Common myeloid progenitor, CD34-positive (primary cell): ENCODE measurements around the gene ZFPM1.
"Not testable (repeated sequence)": the region's sequence is repeated elsewhere in the genome, so short reads cannot be mapped to it uniquely, and the experiment has no call there.

Experiments used
- CTCF ChIA-PET: fragments of 350-600 bp; sonication (Branson Sonifier 250); formaldehyde crosslinking; loops from one replicate; lab custom pipeline; 2021; ENCODE audit warnings: antibody characterized with exemption; lab: Charles Lee
- POLR2A ChIA-PET: fragments of 350-600 bp; sonication (Branson Sonifier 250); formaldehyde crosslinking; loops from one replicate; lab custom pipeline; 2021; ENCODE audit warnings: antibody characterized with exemption; lab: Charles Lee
- DNase-seq, 3 donors: peaks; one replicate each; pipeline versions ENCODE4 v3.0.0 to v3.0.0-alpha.2; 2013
- H3K27ac ChIP-seq, 2 experiments: 1 replicate in 1 of 2; 2 replicates in 1 of 2; pipeline ENCODE4 v1.7.0; 2013; ENCODE audit warnings: inconsistent platforms in 2 of 2, low read length in 2 of 2, mild to moderate bottlenecking in 2 of 2, low read depth in 1 of 2, moderate library complexity in 1 of 2; ENCODE audit not compliant: severe bottlenecking in 2 of 2, insufficient read depth in 1 of 2, poor library complexity in 1 of 2
- H3K27me3 ChIP-seq, 5 experiments: replicated peaks in 2 of 5; 1 replicate in 3 of 5; 2 replicates in 2 of 5; pipeline versions ENCODE4 v1.6.1 to v1.7.0; 2013; ENCODE audit warnings: low read length in 4 of 5, mild to moderate bottlenecking in 2 of 5, moderate library complexity in 2 of 5, inconsistent platforms in 1 of 5; ENCODE audit not compliant: insufficient read depth in 5 of 5, control insufficient read depth in 4 of 5
- H3K36me3 ChIP-seq, 4 experiments: 1 replicate in 2 of 4; 2 replicates in 2 of 4; pipeline versions ENCODE4 v1.6.1 to v1.7.0; 2013; ENCODE audit warnings: low read length in 3 of 4, control low read depth in 1 of 4, mild to moderate bottlenecking in 1 of 4; ENCODE audit not compliant: control insufficient read depth in 4 of 4, insufficient read depth in 4 of 4
- H3K4me1 ChIP-seq, 4 experiments: 1 replicate in 3 of 4; 2 replicates in 1 of 4; pipeline versions ENCODE4 v1.6.1 to v1.7.1; 2013; ENCODE audit warnings: low read length in 3 of 4, mild to moderate bottlenecking in 3 of 4, control low read depth in 1 of 4, inconsistent platforms in 1 of 4, moderate library complexity in 1 of 4; ENCODE audit not compliant: control insufficient read depth in 4 of 4, insufficient read depth in 4 of 4; ENCODE audit errors: control extremely low read depth in 1 of 4
- H3K4me3 ChIP-seq, 7 experiments: 1 replicate in 4 of 7; 2 replicates in 3 of 7; pipeline versions ENCODE4 v1.5.1 to v1.7.0; 2013; ENCODE audit warnings: mild to moderate bottlenecking in 7 of 7, low read length in 6 of 7, moderate library complexity in 6 of 7, inconsistent platforms in 2 of 7, low read depth in 2 of 7, control low read depth in 1 of 7; ENCODE audit not compliant: insufficient read depth in 4 of 7, control insufficient read depth in 1 of 7; ENCODE audit errors: extremely low read depth in 1 of 7
- H3K9me3 ChIP-seq, 5 experiments: 1 replicate in 4 of 5; 2 replicates in 1 of 5; pipeline versions ENCODE4 v1.6.1 to v1.7.1; 2013; ENCODE audit warnings: low read length in 4 of 5, mild to moderate bottlenecking in 2 of 5, inconsistent platforms in 1 of 5, low read depth in 1 of 5, moderate library complexity in 1 of 5; ENCODE audit not compliant: control insufficient read depth in 4 of 5, insufficient read depth in 2 of 5; ENCODE audit errors: control extremely low read depth in 1 of 5
- WGBS: methylation state at CpG from one replicate; pipeline ENCODE4 v1.1.5; 2013; ENCODE audit not compliant: insufficient coverage; 5-methylcytosine and 5-hydroxymethylcytosine counted together

The ZFPM1 gene

DNA sequence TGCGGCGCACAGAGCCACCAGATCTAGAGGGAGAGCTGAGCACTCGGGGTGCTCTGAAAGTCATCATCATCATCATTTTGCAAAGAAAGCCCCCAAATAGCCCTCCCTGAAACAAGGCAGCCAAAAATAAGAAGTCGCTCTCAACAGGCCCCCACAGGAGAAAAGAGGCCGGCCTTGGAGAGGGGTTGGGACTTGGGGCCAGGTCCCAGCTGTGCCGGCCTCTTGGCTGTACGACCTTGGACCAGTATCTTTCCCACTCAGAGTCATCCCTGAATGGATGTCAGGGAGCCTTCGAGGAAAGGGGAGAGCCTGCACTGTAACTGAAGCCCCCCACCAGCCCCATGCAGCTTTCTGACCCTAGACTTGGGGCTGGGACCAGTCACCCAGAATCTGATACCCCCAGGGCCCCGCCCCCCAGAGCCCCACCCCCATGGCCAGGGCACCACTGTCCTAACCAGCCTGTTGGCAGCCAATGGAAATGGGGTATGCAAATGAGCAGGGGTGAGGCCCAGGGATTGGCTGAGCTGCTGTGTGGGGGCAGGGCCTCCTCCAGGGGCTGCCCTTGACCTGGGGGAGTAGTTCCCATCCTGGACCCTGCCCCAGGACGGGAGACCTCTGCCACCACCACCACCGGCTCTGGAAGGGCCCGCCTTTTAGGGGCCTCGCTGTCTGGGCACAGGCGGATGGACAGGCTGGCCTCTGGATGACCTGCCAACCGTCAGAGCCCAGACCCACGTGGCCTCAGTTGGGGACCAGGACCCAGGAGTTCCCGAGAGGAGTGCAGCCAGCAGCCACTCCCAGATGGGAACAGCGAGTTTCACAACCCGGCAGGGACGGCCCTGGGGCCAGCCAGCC is 15.4 kb downstream of the ZFPM1 start:
- no peaks in the 10 kb centered on the region for H3K27me3 ChIP-seq
- no peak overlapping the region for H3K27ac ChIP-seq
- H3K36me3 ChIP-seq: peaks cover 0 to 2% (median 0%) of the 10 kb centered on the region in 4 experiments
- ChIA-PET CTCF (interaction anchor here (1.2 kb wide), 1 partner anchor 9 kb away, joined by 4 read pairs; no protein-coding TSS in a partner anchor), POLR2A (no interaction called here)
- H3K4me3 ChIP-seq: no peak overlapping the region
- 97% methylated on average over 11 of the region's 20 CpGs for WGBS
- no peaks in the 10 kb centered on the region for H3K9me3 ChIP-seq
- peak in 1 of 3 donors; percentile 52 for DNase-seq
- H3K4me1 ChIP-seq: peaks cover 0 to 74% (median 56%) of the 10 kb centered on the region in 4 experiments

DNA sequence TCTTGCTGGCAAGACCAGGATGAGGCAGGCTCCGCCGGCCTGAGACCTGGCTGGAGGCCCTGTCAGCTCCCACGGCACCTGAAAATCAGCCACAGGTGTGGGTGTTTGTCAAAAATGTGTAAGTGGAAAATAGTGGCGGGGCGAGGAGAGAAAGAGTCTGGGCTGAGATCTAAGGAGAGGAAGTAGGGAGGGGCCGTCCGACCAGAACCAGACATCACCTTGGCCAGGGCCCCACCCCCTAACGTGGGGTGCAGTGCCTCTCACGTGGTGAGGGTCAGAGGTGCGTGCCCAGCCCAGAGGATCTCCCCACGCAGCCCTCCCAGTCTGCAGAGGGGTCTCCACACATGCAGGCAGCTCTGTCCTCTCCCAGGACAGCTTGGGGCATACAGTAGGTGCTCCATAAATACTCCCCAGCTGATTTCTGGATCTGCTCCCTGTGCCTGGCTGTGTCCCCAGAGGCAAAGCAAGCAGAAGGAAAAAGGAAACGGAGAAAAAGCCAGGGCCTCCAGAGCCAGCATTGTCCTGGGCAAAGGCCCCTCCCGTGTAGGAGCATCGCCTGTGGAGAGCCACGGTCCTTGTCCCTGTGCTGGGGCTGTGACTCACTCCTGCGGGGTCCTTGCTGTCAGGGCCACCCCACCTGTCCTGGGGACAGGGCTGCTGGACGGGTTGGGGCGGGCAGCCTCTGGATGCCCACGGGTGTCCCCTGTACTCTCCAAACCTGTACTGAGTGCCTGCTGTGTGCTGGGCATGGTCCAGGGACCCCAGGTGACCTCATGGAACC is 16.7 kb downstream of the ZFPM1 start:
- Histone ChIP-seq H3K9me3 (no peaks in the 10 kb centered on the region), H3K27ac (no peak overlapping the region), H3K36me3 (peaks cover 0 to 5% (median 1%) of the 10 kb centered on the region in 4 experiments), H3K4me1 (peaks cover 0 to 61% (median 44%) of the 10 kb centered on the region in 4 experiments), H3K4me3 (no peak overlapping the region), H3K27me3 (no peaks in the 10 kb centered on the region)
- CTCF ChIA-PET: no interaction called here
- WGBS: 81% methylated on average over 14 of the region's 19 CpGs
- POLR2A ChIA-PET: no interaction called here
- no peak for DNase-seq

GRCh38 chr16:88470396-88470680 is 17.3 kb downstream of the ZFPM1 start:
- H3K36me3 ChIP-seq, H3K9me3 ChIP-seq, H3K4me3 ChIP-seq, DNase-seq, POLR2A ChIA-PET, H3K27ac ChIP-seq, H3K27me3 ChIP-seq: not testable (repeated sequence)
- 75% methylated on average over 2 of the region's 13 CpGs for WGBS
- CTCF ChIA-PET: interaction anchor here (1.1 kb wide), 1 partner anchor 32 kb away, joined by 3 read pairs; no protein-coding TSS in a partner anchor
- H3K4me1 ChIP-seq: peaks cover 0 to 57% (median 39%) of the 10 kb centered on the region in 4 experiments

DNA sequence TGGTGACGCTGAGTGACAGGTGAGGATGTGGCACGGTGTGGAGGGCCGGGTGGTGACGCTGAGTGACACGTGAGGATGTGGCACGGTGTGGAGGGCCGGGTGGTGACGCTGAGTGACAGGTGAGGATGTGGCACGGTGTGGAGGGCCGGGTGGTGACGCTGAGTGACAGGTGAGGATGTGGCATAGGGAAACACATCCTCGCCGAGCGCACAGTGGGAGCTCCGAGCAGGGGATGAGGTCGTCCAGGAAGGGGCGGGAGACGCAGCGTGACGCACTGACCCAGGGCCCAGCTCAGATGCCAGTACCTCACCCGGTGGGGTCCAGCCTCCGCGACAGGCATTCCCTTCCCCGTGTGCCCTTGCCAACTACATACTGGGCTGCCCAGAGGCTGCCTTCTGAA is 17.6 kb downstream of the ZFPM1 start:
- CTCF ChIA-PET: interaction anchor here (0.6 to 1.1 kb wide), 2 partner anchors 9 to 33 kb away, joined by 3 read pairs; no protein-coding TSS in a partner anchor
- DNase-seq, H3K4me3 ChIP-seq, H3K27ac ChIP-seq, POLR2A ChIA-PET, H3K27me3 ChIP-seq, H3K9me3 ChIP-seq, H3K36me3 ChIP-seq: not testable (repeated sequence)
- H3K4me1 ChIP-seq: peaks cover 0 to 53% (median 36%) of the 10 kb centered on the region in 4 experiments
- 63% methylated on average over 16 of the region's 24 CpGs for WGBS

DNA sequence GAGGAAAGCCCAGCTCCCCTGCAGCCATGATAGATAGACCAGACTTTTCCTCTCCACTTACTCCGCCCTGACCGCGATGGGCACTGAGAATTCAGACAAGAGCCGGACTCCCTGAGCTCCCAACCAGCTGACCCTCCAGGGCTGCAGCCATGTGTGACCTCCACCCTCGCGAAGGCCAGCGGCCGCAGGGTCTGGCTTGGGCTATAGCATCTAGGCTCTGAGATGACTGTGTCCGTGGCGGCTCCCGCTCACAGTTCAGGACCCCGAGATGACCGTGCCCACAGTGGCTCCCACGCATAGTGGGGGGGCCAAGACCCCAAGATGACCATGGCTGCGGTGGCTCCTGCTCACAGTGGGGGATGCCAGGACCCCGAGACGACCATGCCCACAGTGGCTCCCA is 18.0 kb downstream of the ZFPM1 start:
- ChIA-PET CTCF (interaction anchor here (0.6 to 1.1 kb wide), 2 partner anchors 9 to 33 kb away, joined by 3 read pairs; no protein-coding TSS in a partner anchor), POLR2A (no interaction called here)
- H3K27me3 ChIP-seq: no peaks in the 10 kb centered on the region

DNA sequence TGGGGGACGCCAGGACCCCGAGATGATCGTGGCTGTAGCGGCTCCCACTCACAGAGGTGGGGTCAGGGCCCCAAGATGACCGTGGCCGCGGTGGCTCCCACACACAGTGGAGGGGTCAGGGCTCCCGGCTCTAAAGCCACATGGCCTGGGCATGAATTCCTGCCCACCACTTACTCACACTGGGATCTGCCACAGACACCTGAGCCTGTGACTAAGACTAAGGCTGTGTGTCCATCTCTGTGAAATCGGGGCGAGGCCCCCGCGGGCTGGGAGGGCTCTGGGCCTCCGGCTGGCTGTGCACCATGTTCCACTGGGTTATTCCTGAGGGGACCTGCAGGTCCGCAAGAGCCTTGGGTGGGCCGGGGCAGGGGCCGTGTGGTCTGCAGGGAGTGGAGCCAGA is 18.5 kb downstream of the ZFPM1 start:
- 96% methylated on average over 15 of the region's 16 CpGs for WGBS

More for the DNA sequence above, 18.0 kb downstream of the ZFPM1 start:
- no peak overlapping the region for H3K27ac ChIP-seq
- no peak overlapping the region for H3K4me3 ChIP-seq
- DNase-seq: no peak
- peaks cover 0 to 9% (median 1%) of the 10 kb centered on the region in 4 experiments for H3K36me3 ChIP-seq
- 97% methylated on average over 16 of the region's 17 CpGs for WGBS
- H3K4me1 ChIP-seq: peaks cover 0 to 49% (median 32%) of the 10 kb centered on the region in 4 experiments
- H3K9me3 ChIP-seq: no peaks in the 10 kb centered on the region

More for the DNA sequence above, 18.5 kb downstream of the ZFPM1 start:
- Histone ChIP-seq H3K36me3 (peaks cover 0 to 9% (median 1%) of the 10 kb centered on the region in 4 experiments), H3K4me1 (peaks cover 0 to 44% (median 27%) of the 10 kb centered on the region in 4 experiments), H3K27me3 (no peaks in the 10 kb centered on the region), H3K27ac (no peak overlapping the region), H3K9me3 (no peaks in the 10 kb centered on the region), H3K4me3 (no peak overlapping the region)
- no peak for DNase-seq
- ChIA-PET CTCF (interaction anchor here (1.1 kb wide), 1 partner anchor 33 kb away, joined by 3 read pairs; no protein-coding TSS in a partner anchor), POLR2A (interaction anchor here (1.0 kb wide), 1 partner anchor 17 kb away, joined by 3 read pairs; no protein-coding TSS in a partner anchor)
